Mucosa of gallbladder (tissue), 1 donor: ENCODE data around the gene KCND2. TPM values are rescaled to one million over a fixed set of nuclear protein-coding genes. Genes with fewer than 3 reads are reported as not detected.

Experiments
- DNase-seq: peaks from one replicate; pipeline ENCODE4 v3.0.0-alpha.2; 2020; ENCODE audit warnings: low spot score
- total RNA-seq: library from RNA; stranded (reverse); gene quantifications from one replicate; pipeline ENCODE4 v1.2.1, GENCODE V29; 2021
- donor health status: DM: no; HTN: no; CAD: no.

Gene KCND2
- total RNA-seq, 1 donor from 2014 or later, result 6.0 TPM

- no peak for DNase-seq
These were observed 38.2 kb downstream of the KCND2 start for GRCh38 chr7:120311028-120311788.

- no peak for DNase-seq
These were observed 47.4 kb downstream of the KCND2 start for GRCh38 chr7:120320218-120320961.

GRCh38 chr7:120327054-120327453, 54.1 kb downstream of the KCND2 start:
- DNase-seq, result no peak

- no peak for DNase-seq
These were observed 59.5 kb downstream of the KCND2 start for GRCh38 chr7:120332433-120332832.

GRCh38 chr7:120334475-120334874, 61.5 kb downstream of the KCND2 start:
- no peak for DNase-seq

GRCh38 chr7:120337308-120337907, 64.4 kb downstream of the KCND2 start:
- no peak for DNase-seq

GRCh38 chr7:120344276-120344675, 71.3 kb downstream of the KCND2 start:
- DNase-seq, result no peak

GRCh38 chr7:120353171-120353570, 80.2 kb downstream of the KCND2 start:
- DNase-seq, result no peak

- DNase-seq, result no peak
These were observed 87.9 kb downstream of the KCND2 start for GRCh38 chr7:120360918-120361317.

- no peak for DNase-seq
These were observed 90.4 kb downstream of the KCND2 start for GRCh38 chr7:120363414-120363813.

GRCh38 chr7:120370954-120371353, 98.0 kb downstream of the KCND2 start:
- DNase-seq, result no peak

GRCh38 chr7:120373174-120373573, 100.2 kb downstream of the KCND2 start:
- DNase-seq, result no peak

- DNase-seq, result no peak
These were observed 121.6 kb downstream of the KCND2 start for GRCh38 chr7:120394595-120394994.

- no peak for DNase-seq
These were observed 122.6 kb downstream of the KCND2 start for GRCh38 chr7:120395526-120396019.

- no peak for DNase-seq
These were observed 125.5 kb downstream of the KCND2 start for GRCh38 chr7:120398284-120399000.

GRCh38 chr7:120400806-120401455, 128.0 kb downstream of the KCND2 start:
- DNase-seq, result no peak

GRCh38 chr7:120402079-120402767, 129.2 kb downstream of the KCND2 start:
- no peak for DNase-seq

GRCh38 chr7:120402801-120403200, 129.8 kb downstream of the KCND2 start:
- DNase-seq, result no peak

- DNase-seq, result no peak
These were observed 131.1 kb downstream of the KCND2 start for GRCh38 chr7:120404042-120404441.

GRCh38 chr7:120405652-120406051, 132.7 kb downstream of the KCND2 start:
- DNase-seq, result no peak

- DNase-seq, result no peak
These were observed 134.0 kb downstream of the KCND2 start for GRCh38 chr7:120407010-120407409.
